K562 (cell line): ENCODE data around the gene TRPM8. TPM values are rescaled to one million over a fixed set of nuclear protein-coding genes. Genes with fewer than 3 reads are reported as not detected.

Source experiments
- ATAC-seq: fragments of 200-7000 bp; cut with Tn5 transposase; 3 replicates; pipeline ENCODE4 v1.9.1; 2020; ENCODE audit warnings: moderate library complexity
- BruUV-seq: library from RNA; stranded (reverse); fragments of 400-500 nt; replicated peaks from 2 replicates; lab custom pipeline; 2021; lab: Mats Ljungman, UMichigan
- CTCF ChIA-PET: fragments of 300-600 bp; formaldehyde crosslinking; extraction: SDS; loops from one replicate; lab custom pipeline; 2021; ENCODE audit warnings: low intra/inter-chr PET ratio; lab: Yijun Ruan, JAX
- POLR2A ChIA-PET: fragments of 300-600, 350-650 bp; sonication (Branson Sonifier 250); formaldehyde crosslinking; extraction: SDS; loops from one replicate; lab custom pipeline; 2021; ENCODE audit warnings: antibody characterized with exemption, inconsistent platforms; lab: Yijun Ruan, JAX
- DNase-seq, 4 experiments: peaks; one replicate each; pipeline versions ENCODE4 v3.0.0 to v3.0.0-alpha.2; 2011 to 2018; ENCODE audit warnings: low spot score in 3 of 4, mixed read lengths in 3 of 4; ENCODE audit errors: extremely low read depth in 1 of 4
- FAIRE-seq: peaks from 2 replicates; lab custom pipeline; 2011; peaks lifted over from hg19 to GRCh38; lab: Jason Lieb, UNC
- H2AFZ ChIP-seq: 2 replicates; pipeline ENCODE4 v1.6.0; 2011; ENCODE audit warnings: low read depth, low read length, control low read depth, inconsistent platforms
- H3K27ac ChIP-seq: fragments of 200-600 bp; 3 replicates; pipeline ENCODE4 v1.8.0; 2011; ENCODE audit warnings: low read depth, mild to moderate bottlenecking, control low read depth, inconsistent platforms, low read length, moderate library complexity, mixed read lengths; ENCODE audit errors: extremely low read depth
- H3K27me3 ChIP-seq, 2 experiments: fragments of 300-600 bp in 1 of 2; 2 replicates in 1 of 2; 3 replicates in 1 of 2; pipeline versions ENCODE4 v1.6.0 to v1.8.0; 2011; ENCODE audit warnings: inconsistent platforms in 2 of 2, low read length in 2 of 2, mild to moderate bottlenecking in 1 of 2, mixed read lengths in 1 of 2, moderate library complexity in 1 of 2; ENCODE audit not compliant: control insufficient read depth in 2 of 2, insufficient read depth in 2 of 2
- H3K36me3 ChIP-seq: fragments of 300-600 bp; 3 replicates; pipeline ENCODE4 v1.8.0; 2011; ENCODE audit warnings: mild to moderate bottlenecking, low read length, inconsistent platforms; ENCODE audit not compliant: control insufficient read depth, insufficient read depth
- H3K4me1 ChIP-seq, 2 experiments: fragments of 200-600 bp in 1 of 2; replicated peaks in 1 of 2; 2 replicates in 1 of 2; 3 replicates in 1 of 2; pipeline versions ENCODE4 v1.5.1 to v1.8.0; 2011; ENCODE audit warnings: inconsistent platforms in 2 of 2, low read length in 2 of 2, mild to moderate bottlenecking in 1 of 2, mixed read lengths in 1 of 2, moderate library complexity in 1 of 2; ENCODE audit not compliant: control insufficient read depth in 2 of 2, insufficient read depth in 2 of 2
- H3K4me2 ChIP-seq: 2 replicates; pipeline ENCODE4 v1.6.1; 2011; ENCODE audit warnings: low read length, control low read depth, inconsistent platforms, mixed read lengths; ENCODE audit not compliant: insufficient read depth
- H3K4me3 ChIP-seq: fragments of 200-600 bp; sonication (generic), shearing (Covaris generic); 2 replicates; pipeline ENCODE4 v1.5.1; 2016; ENCODE audit warnings: control low read depth, inconsistent platforms
- H3K79me2 ChIP-seq: fragments of 200-600 bp; 3 replicates; pipeline ENCODE4 v1.8.0; 2011; ENCODE audit warnings: low read length, inconsistent platforms; ENCODE audit not compliant: control insufficient read depth, insufficient read depth
- H3K9ac ChIP-seq, 2 experiments: 2 replicates each; pipeline versions ENCODE4 v1.6.0 to v1.6.1; 2011; ENCODE audit warnings: low read depth in 2 of 2, low read length in 2 of 2, control low read depth in 1 of 2, inconsistent platforms in 1 of 2, mild to moderate bottlenecking in 1 of 2, mixed read lengths in 1 of 2; ENCODE audit not compliant: insufficient read depth in 1 of 2
- H3K9me1 ChIP-seq: one replicate; pipeline ENCODE4 v1.6.0; 2011; ENCODE audit warnings: inconsistent platforms, mild to moderate bottlenecking, low read length, moderate library complexity; ENCODE audit not compliant: control insufficient read depth, insufficient read depth
- H3K9me3 ChIP-seq: replicated peaks from 2 replicates; pipeline ENCODE4 v1.5.1; 2011; ENCODE audit warnings: low read depth, low read length, inconsistent platforms; ENCODE audit not compliant: control insufficient read depth, insufficient read depth
- H4K20me1 ChIP-seq: replicated peaks from 2 replicates; pipeline ENCODE4 v1.6.1; 2011; ENCODE audit warnings: low read length, inconsistent platforms, mixed read lengths; ENCODE audit not compliant: control insufficient read depth, insufficient read depth
- C11orf30 ChIP-seq: fragments of 450-650 bp; IDR thresholded peaks from 2 replicates; pipeline ENCODE4 v1.6.1; 2016; ENCODE audit warnings: low read depth, mild to moderate bottlenecking
- MAFF ChIP-seq: IDR thresholded peaks from 2 replicates; pipeline ENCODE4 v1.6.1; 2012; ENCODE audit warnings: low read length, improper control_type of control experiment
- MTF1 ChIP-seq: fragments of 250-450 bp; sonication (Bioruptor Pico); IDR thresholded peaks from 2 replicates; pipeline ENCODE4 v1.9.0; 2021; ENCODE audit warnings: moderate library complexity, mild to moderate bottlenecking, inconsistent platforms, borderline replicate concordance
- MXI1 ChIP-seq: IDR thresholded peaks from 2 replicates; pipeline ENCODE4 v1.6.1; 2011; ENCODE audit warnings: low read depth, mild to moderate bottlenecking, improper control_type of control experiment, low read length
- NR3C1 ChIP-seq: sonication (generic); formaldehyde crosslinking; IDR thresholded peaks from 2 replicates; pipeline ENCODE4 v1.8.1; 2022; ENCODE audit warnings: missing genetic modification reagents
- SRSF7 ChIP-seq: fragments of 200-400 bp; formaldehyde crosslinking; optimal IDR thresholded peaks from 2 replicates; pipeline ENCODE3; 2017; ENCODE audit warnings: mild to moderate bottlenecking, low read depth, low read length
- ZC3H8 ChIP-seq: fragments of 450-650 bp; IDR thresholded peaks from 2 replicates; pipeline ENCODE4 v1.6.1; 2017
- ZEB2 ChIP-seq: fragments of 450-650 bp; IDR thresholded peaks from 2 replicates; pipeline ENCODE4 v1.6.1; 2016
- WGBS: fragments of 100-300 bp; shearing (Covaris generic); methylation state at CpG from one replicate; pipeline ENCODE4 v1.1.6; 2016; ENCODE audit warnings: low coverage, mixed read lengths; ENCODE audit not compliant: insufficient coverage; ENCODE audit errors: missing lambda C conversion rate; 5-methylcytosine and 5-hydroxymethylcytosine counted together
- in situ Hi-C: fragments of 300-500 bp; cut with MboI; formaldehyde crosslinking; loops from 4 replicates; pipeline ENCODE4 v1.15.0; 2018; ENCODE audit warnings: inconsistent platforms, mixed read lengths
- intact Hi-C: fragments of 100-400 bp; cut with micrococcal nuclease; formaldehyde crosslinking; loops from 2 replicates; pipeline ENCODE4 v1.14.2; 2022
- polyA plus RNA-seq, 8 experiments: library from polyadenylated mRNA; depleted of rRNA in 4 of 8; stranded (reverse) in 5 of 8; unstranded in 3 of 8; fragments of >200 nt; fragmentation: Nextera tagmentation in 2 of 8; fragmentation: Illumina TruSeq in 1 of 8; extraction: Ambion mirVana in 2 of 8; extraction: Trizol in 1 of 8; gene quantifications; 2 replicates each; pipeline versions ENCODE4 v1.2.1 to v1.2.3, GENCODE V29; 2011 to 2014; ENCODE audit warnings: inconsistent platforms in 1 of 8, missing spikeins in 1 of 8
- total RNA-seq, 7 experiments: library from RNA; depleted of rRNA in 6 of 7; stranded (reverse); fragments of >200 nt in 6 of 7; fragmentation: Illumina TruSeq in 2 of 7; extraction: Trizol in 2 of 7; gene quantifications; 2 replicates each; pipeline versions ENCODE4 v1.2.1 to v1.2.3, GENCODE V29; 2011 to 2021; ENCODE audit warnings: low replicate concordance in 1 of 7
- TF ChIP-seq, protein P1 (sequence below): fragments of 450-650 bp; IDR thresholded peaks from 2 replicates; pipeline ENCODE4 v1.7.0; 2016; ENCODE audit warnings: borderline replicate concordance

The TRPM8 gene
- total and polyA plus RNA-seq, 9 of the 15 experiments (the other 6 are each of a cell fraction or from before 2014, with no cell fraction given) = not detected

DNA sequence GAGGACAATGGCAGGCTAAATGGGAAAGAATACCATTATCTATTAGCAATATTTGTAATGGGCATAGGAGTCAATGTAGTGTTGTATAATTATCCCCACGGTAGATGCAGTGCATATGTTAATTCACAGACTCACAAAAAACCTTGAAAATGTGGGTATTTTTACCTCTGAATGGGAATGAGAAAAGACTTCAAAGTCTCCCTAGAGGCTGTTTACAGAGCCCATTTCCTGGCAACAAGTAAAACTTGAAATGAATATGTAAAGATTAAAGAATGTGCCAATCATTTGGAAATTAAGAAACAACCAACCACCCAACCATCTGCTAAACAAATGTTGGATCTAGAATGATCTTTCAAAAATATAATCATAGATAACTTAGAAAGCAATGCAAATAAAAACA lies 27.1 kb downstream of the TRPM8 start (continued):
- TF ChIP-seq NR3C1 (CRISPR knock-in tag) (no peak), MTF1 (CRISPR knock-in tag) (no peak), ZC3H8 (no peak)
- TF ChIP-seq, all 486 proteins: peak for 0

- no peaks in the 10 kb centered on the region for H3K79me2 ChIP-seq
- no peak overlapping the region for H2AFZ ChIP-seq
- 0% methylated on average over 1 of the region's 1 CpG for WGBS
- DNase-seq = no peak
- no peaks in the 10 kb centered on the region for H4K20me1 ChIP-seq
- in situ Hi-C loops (no loop called here), intact Hi-C loops (no loop called here)
- no peaks in the 10 kb centered on the region for H3K9me1 ChIP-seq
- H3K36me3 ChIP-seq = no peaks in the 10 kb centered on the region
- no peak overlapping the region for H3K27ac ChIP-seq
- H3K27me3 ChIP-seq = no peaks in the 10 kb centered on the region
- CTCF ChIA-PET = no interaction called here
- no TSS peak for BruUV-seq
- H3K9ac ChIP-seq = no peak overlapping the region
- no peaks in the 10 kb centered on the region for H3K4me1 ChIP-seq
- FAIRE-seq = no peak
- POLR2A ChIA-PET = no interaction called here
- H3K4me3 ChIP-seq = no peak overlapping the region
- TF ChIP-seq MXI1 (no peak), SRSF7 (no peak), ZEB2 (no peak), MAFF (no peak), C11orf30 (no peak)
- TF ChIP-seq, protein P1, sequence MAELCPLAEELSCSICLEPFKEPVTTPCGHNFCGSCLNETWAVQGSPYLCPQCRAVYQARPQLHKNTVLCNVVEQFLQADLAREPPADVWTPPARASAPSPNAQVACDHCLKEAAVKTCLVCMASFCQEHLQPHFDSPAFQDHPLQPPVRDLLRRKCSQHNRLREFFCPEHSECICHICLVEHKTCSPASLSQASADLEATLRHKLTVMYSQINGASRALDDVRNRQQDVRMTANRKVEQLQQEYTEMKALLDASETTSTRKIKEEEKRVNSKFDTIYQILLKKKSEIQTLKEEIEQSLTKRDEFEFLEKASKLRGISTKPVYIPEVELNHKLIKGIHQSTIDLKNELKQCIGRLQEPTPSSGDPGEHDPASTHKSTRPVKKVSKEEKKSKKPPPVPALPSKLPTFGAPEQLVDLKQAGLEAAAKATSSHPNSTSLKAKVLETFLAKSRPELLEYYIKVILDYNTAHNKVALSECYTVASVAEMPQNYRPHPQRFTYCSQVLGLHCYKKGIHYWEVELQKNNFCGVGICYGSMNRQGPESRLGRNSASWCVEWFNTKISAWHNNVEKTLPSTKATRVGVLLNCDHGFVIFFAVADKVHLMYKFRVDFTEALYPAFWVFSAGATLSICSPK = no peak
- no peak for ATAC-seq
- no peak overlapping the region for H3K4me2 ChIP-seq
- H3K9me3 ChIP-seq = no peaks in the 10 kb centered on the region
Observed at GRCh38 chr2:233944722-233945121, 27.5 kb downstream of the TRPM8 start.
